Measurements from ENCODE around the gene SRSF4.
"Not testable (repeated sequence)": the region's sequence is repeated elsewhere in the genome, so short reads cannot be mapped to it uniquely, and the experiment has no call there.

The SRSF4 gene

DNA sequence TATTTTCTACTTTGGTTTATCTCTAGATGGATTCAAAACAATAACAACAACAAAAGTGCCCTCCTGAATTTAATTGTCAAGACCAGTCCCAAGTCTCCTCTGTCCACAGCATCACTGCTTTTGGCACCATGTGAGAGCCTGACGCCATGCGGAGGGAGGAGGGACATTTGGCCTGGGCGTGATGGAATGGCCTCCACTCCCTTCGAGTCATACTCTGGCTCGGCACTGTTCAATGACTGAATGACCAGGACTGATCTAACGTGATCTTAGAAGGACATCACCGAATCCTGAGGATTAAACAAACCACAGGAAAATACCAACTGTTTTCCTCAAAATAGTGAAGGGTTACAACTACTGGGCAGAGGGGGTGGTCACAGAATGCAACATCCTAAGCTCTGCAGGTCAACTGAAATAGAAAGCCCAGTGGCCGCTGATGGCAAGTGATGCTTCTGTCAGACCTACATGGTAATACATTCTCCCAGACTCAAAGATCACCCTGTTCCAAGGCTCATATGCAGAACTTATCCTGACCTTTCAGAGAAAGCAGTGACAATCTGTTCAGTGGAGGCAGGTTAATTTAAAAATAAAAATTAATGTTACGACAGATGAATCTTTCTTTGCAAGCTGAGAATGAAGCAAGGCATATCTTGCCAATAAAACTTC, 19.1 kb downstream of the SRSF4 start:
- no peak for DNase-seq

DNA sequence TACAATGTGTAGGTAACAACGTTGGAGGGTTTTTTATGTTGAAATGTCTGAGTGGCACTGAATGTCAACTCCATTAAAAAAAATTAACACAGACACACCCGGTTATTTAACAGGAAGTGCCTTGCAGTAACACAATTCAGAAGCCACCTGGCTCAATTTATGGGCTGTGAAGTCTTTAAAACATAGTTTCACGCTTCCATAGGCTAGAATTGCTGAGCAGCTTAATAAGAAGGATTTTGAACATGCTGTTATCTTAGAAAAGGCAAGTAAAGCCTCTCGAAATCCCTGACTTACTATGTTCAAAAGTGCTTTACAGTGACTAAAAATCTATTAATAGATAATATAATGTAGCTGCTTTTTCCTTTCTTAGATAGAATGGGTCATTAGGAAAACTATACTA, 19.7 kb downstream of the SRSF4 start:
- DNase-seq = no peak

DNA sequence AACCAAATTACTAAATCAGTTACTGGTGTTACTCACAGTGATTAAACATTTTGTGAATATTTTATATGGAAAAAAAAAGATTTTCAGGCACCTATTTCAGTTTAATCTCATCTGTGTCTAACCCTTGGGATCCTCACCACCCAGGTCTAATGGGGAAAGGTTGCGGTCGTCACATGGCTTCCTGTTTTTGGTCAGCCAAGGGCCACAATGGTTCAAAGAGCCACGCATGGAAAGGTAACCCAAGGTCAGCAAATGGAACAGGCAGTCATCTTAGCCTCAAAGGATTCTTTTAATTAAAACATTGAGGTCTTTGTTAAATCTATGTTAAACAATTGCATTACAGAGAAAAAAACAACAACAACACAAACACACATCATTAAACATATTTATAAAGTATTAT, 21.9 kb downstream of the SRSF4 start:
- DNase-seq = no peak

DNA sequence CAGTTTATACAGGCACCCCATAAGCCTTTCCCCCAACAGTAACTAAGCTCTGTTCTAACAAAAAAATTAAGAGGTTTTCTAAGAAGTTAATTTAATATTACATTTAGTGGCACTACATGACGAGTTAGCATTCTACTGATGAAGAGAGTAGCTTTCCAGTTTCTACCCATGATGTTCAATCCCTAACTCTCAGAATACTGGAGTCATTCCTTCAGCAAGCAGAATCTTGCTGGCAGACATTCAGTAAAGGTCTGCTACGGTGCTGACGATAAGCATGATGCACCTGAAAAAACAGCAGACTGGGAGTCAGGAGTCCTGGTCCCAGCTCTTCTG, 24.5 kb downstream of the SRSF4 start:
- DNase-seq = no peak

DNA sequence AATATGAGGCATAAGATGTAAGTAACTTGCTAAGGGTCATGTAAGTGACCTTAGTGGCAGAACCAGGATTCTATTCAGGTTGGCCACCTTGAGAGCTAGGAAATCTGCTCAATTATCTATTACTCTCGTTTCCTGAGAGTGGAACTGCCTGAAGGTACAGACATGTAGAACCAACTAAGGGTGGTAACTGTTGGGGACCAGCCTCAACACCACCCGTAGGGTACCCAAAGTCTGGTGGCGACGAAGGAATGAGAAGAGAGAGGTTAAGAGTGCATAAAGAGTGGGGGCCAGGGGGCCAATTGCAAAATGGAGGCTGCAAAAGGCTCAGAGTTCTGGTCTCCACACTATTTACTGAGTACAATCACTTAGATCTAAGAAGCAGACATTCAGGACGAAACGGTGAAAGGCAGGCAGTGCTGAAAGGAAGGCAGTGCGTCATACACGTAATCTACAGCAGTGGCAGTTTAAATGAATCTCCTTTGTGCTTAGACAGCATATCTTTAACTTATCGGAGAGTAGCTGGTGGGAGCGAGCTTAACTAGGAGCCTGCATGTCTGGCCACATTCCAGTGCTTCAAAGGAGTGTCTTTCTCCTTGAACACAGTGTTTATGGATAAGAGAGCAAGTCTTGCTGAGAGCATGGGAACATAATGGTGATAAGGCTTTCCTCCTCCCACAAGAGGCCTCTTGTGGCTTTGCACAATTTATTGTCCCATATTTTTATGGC, 25.0 kb downstream of the SRSF4 start:
- no peak for DNase-seq

DNA sequence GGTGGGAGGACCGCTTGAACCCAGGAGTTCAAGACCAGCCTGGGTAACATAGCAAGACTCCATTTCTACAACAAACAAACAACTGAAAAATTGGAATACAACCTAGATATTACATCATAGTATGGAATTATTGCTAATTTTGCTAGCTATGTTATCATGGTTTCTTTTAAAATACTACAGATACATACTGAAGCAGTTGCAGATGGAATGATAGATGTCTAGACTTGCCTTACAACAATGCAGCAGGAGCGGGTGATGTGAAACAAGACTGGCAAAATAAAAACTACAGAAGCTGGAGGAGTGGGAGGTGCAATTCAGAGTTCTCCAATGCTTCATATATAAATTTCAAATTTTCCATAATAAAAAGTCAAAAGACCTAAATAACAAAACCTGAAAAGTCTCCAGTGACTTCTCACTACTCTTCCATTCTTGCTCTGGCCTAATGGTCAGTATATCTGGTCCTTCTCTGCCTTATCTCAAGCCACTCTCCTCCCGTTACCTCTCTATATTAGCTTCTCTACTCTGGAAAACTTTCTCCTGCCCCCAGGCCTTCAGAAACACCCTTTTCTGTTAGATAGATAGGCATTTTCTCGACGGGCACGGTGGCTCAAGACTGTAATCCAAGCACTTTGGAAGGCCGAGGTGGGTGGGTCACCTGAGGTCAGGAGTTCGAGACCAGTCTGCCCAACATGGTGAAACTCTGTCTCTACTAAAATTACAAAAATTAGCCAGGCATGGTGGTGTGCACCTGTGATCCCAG, 29.5 kb downstream of the SRSF4 start:
- no peak for DNase-seq

DNA sequence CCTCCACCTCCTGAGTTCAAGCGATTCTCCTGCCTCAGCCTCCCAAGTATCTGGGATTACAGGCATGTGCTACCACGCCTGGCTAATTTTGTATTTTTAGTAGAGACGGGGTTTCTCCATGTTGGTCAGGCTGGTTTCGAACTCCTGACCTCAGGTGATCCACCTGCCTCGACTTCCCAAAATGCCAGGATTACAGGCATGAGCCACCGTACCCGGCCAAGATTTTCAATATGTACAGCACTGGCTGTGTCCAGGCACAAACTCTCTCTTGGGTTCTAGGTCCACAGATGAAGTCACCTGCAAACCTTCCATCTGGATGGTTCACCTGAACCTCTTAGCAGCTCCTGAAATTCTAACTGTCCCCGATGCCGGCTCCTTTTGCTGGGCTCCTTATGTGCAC, 31.4 kb downstream of the SRSF4 start:
- DNase-seq = not testable (repeated sequence)

DNA sequence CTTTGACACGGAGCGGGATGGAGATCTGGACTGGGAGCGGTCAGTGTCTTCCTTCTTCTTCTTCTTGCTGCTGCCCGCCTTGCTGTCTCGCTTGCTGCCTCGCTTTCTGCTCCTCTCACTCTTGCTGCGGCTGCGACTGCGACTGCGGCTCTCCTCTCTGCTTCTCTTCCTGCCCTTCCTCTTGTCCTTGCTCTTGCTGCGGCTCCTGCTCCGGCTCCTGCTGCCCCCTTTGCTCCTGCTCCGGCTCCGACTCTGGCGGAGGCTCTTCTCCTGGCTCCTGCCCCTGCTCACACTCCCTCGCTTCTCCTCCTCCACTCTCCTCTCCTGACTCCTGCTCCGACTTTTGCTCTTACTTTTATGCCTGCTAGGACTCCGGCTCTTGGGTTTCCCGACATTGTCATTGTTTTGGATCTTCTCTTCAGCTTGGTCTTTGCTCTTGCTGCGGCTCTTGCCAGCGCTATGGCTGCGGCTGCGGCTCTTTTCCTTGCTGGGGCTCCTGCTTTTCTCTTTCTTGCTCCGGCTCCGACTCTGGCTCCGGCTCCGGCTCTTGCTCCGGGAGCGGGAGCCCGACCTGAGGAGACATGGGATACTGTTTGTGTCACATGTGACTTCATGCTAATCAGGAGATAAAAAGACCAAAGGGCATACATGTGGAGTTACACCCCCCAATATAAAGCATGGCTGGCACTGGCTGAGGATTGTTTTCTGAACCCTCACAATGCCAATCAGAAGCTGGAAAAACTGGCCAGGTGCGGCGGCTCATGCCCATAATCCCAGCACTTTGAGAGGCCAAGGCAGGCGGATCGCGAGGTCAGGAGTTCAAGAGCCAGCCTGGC, 32.8 kb downstream of the SRSF4 start:
- DNase-seq = no peak

DNA sequence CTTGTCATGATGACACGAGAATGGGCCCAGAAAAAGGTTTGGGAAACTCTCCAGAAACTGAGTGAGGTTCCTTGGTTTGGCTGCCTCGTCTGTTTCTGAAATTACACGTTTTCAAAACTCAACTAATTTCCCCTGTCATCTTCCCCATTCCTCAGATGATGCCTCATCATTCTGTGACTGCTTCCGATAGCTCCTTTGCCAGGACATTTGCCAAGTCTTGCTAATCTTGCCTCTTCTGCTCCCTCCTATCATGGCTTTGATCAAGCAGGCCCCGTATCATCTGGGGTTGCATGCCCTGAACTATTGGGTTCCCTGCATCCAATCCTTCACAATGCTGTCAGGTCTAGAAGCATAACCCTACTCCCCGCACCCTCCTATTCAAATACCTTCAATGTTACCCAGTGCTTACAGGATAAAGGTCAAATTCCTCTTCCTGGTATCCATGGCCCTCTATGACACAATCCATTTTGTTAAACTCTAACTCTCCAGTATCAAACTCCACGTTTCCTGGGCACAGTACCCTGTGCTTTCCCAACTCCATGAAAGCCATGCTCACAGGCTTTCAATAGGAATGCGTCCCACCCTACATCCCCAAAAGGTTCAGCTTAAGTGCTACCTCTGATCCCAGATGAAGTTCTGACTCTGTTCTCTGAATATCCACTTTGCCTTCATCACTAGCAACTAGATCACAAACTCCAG, 35.8 kb downstream of the SRSF4 start:
- no peak for DNase-seq

DNA sequence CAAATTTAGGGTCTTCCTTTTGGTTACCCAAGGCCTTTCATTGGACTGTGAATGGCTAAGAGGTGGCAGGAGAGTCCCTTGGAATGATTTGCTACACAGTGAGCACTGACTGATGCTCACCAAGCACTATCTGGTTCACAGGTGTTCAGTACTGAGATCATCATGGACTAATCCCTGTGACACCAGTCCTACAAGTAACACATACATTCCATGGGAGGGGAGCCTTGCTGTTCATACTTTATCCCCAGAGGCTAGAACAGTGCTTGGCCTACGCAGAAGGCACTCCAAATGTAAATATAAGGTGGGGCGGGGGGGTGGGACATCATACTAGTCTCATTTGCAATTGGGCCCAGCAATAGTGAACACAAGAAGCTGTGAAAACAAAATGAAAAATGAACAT, 37.5 kb downstream of the SRSF4 start:
- no peak for DNase-seq

DNA sequence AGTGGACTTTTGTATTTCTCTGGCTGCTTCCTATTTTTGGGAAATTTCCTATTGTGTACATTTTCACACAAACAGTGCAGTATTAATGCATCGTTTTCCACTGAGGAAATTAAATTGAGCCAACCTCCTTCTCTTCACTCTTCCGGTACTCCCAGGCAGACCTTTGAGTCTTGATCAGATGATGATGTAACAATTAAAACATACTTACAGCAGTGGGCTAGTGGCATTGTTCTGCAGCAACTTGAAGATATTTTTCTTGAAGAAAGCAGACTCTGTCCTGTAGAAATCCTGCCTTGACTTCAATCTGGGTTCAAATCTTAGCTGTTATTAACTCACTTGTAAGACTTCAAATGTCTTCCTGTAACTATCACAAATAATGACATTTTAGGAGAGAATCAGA, 39.0 kb downstream of the SRSF4 start:
- no peak for DNase-seq

DNA sequence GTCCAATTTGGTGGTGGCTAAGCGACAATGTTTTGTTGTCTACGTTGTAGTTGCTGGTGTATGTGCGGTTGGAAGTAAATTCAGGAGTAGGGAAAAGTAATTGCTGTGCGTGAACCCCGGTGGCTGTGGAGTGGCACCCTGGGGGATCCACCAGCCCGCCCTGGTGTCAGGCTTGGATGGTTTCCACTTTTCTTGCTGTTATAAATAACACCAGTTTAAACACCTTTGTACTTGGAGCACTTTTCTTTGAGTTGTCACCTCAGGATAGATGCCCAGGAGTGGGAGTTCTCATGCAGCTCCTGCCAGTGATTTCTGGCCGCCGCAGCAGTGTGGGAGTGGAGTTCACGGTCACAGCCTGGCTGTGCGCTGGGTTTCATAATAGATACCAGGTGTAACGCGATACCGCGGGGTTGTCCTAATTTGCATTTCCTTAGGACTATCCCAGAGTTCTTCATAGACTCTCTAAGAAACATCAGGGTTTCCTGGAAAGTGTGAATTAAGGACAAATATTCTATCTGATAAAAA, 45.2 kb downstream of the SRSF4 start:
- no peak for DNase-seq

DNA sequence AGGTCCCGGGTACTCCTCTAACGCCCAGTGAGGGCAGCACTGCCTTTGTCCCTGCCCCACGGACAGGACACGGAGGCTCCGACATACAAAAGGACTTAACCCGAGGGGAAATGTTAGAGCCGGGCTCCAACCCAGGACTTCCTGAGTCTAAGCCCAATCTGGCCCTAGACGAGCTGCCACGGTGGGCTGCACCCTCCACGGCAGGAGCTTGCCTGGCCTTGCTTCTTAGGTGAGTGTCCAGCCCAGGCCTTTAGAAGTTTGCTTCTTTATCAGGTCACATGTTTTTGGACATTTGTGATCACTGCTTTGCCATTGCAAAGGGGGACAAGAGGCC, 47.0 kb downstream of the SRSF4 start:
- DNase-seq = no peak

DNA sequence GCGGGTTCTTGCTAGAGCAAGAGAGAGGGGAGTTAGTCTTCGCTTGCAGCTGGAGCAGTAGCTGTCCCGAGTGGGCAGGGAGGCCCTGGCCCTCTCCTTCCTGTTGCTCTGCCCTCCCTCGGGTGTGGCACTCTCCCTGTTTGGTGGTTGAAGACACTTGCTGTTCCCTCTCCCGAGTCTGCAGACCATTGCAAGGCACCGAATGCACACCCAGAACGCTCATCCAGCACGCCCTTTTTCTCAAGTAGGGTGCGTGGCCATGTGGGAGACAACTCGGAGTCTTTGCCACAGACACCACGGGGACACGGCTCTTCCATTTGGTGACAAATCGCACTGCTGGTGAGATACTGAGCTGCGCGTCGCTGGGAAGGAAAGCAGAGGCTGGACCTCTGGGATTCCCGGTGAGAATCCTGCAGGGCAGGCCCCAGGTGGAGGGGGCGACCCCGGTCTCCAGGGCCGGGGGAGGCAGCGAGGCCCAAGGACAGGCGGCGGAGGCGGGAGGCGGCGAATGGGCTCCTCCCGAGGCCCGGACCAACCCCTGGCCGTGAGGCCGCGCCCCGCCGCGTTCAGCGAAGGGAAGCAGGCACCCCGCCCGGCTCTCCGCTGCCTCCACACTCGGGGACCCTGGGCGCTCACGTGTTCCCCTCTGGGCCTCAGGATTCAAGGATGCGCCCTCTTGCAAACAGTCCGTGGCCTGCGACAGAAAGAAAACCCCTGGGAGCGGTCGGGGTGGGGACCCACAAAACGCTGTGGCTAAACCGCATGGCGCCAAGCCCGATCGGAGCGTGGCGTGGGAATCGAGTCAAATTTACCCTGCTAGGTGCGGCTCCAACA, 47.6 kb downstream of the SRSF4 start:
- no peak for DNase-seq

DNA sequence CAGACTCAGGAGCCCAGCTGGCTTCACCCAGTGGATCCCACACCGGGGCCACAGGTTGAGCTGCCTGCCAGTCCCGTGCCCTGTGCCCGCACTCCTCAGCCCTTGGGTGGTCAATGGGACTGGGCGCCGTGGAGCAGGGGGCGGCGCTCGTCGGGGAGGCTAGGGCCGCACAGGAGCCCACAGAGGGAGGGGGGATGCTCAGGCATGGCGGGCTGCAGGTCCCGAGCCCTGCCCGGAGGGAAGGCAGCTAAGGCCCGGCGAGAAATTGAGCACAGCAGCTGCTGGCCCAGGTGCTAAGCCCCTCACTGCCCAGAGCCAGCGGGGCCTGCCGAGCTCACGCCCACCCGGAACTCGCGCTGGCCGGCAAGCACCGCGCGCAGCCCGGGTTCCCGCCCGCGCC, 50.6 kb downstream of the SRSF4 start:
- not testable (repeated sequence) for DNase-seq

DNA sequence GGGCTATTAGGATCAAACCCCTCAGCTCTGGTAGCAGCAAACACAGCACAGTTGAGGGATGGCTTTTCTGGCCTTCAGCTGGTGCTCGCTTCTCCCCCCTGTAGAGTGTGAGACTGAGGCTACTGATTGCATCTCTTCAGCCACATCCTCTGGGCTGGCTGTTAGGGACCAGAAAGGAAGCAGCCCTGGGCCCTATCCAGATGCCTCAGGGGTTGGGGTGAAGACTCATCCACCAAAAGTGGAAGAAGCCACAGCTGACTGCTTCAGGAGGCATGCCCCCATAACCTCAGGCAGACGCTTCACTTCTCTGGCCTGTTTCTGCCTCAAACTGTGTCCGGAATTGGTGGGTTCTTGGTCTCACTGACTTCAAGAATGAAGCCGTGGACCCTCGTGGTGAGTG, 51.8 kb downstream of the SRSF4 start:
- no peak for DNase-seq

DNA sequence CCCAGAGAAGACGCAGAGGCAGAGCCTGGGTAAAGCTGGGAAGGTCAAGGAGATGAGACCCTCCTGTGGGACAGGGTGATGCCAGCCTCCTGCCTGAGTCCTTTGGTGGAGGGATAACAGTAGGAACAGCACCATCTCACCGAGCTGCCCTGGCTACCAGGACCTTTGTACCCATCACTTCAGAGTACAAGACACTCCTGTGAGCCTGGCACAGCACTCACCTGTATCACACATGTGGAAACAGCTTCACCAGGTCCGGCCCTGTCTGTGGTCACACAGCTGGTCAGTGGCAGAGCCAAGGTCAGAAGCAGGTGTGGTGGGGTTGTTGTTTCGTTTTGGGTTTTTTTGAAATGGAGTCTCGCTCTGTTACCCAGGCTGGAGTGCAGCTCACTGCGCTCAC, 53.0 kb downstream of the SRSF4 start:
- no peak for DNase-seq

DNA sequence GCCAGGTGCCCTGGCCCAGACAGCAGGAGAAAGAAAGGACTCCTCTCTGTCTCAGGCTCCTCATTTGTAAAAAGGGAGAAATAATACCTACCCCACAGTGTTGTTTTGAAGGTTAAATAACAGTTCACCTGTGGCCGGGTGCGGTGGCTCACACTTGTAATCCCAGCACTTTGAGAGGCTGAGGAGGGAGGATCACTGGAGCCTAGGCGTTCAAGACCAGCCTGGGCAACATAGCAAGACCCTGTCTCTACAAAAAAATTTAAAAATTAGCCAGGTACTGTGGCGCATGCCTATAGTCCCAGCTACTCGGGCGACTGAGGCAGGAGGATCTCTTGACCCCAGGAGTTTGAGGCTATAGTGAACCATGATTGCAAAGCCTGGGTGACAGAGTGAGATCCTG, 55.5 kb downstream of the SRSF4 start:
- no peak for DNase-seq

DNA sequence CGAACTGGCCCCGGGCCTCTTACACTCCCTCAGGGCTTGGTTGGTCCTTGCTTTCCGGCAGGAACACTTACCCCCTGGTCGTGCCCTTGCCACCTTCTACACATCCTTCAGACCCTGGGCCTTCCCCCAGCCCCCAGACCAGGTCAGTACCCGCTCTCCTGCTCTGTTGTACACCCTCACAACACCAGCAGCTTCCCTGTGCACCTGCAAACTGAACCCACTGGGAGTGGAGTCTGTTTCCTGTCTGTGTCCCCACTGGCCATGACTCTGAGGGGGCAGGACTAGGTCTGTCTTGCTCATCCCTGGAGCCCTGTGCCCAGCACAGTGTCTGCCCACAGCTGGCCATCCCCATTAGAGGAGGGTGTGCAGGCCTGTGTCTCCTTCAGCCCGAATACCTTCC, 55.9 kb downstream of the SRSF4 start:
- DNase-seq = no peak

DNA sequence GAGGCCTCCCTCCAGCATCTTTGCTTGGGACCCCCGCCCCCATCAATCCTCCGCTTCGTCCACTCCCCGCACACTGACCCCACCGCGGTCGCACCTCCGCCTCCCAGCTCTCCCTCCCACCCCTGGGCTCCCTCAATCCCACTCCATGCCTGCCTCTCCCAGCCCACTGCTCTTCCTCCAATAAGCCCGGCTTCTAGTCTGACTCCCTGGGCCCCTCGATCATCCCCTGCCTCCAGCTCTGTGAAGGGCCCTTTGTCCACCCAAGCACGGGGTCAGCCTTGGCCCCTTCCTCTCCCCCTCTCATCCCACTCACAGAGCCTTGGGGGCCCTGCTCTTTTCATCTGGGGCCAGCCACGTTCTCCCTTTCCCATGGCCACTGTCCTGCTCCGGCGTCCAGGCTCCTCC, 56.5 kb downstream of the SRSF4 start:
- DNase-seq = no peak

DNA sequence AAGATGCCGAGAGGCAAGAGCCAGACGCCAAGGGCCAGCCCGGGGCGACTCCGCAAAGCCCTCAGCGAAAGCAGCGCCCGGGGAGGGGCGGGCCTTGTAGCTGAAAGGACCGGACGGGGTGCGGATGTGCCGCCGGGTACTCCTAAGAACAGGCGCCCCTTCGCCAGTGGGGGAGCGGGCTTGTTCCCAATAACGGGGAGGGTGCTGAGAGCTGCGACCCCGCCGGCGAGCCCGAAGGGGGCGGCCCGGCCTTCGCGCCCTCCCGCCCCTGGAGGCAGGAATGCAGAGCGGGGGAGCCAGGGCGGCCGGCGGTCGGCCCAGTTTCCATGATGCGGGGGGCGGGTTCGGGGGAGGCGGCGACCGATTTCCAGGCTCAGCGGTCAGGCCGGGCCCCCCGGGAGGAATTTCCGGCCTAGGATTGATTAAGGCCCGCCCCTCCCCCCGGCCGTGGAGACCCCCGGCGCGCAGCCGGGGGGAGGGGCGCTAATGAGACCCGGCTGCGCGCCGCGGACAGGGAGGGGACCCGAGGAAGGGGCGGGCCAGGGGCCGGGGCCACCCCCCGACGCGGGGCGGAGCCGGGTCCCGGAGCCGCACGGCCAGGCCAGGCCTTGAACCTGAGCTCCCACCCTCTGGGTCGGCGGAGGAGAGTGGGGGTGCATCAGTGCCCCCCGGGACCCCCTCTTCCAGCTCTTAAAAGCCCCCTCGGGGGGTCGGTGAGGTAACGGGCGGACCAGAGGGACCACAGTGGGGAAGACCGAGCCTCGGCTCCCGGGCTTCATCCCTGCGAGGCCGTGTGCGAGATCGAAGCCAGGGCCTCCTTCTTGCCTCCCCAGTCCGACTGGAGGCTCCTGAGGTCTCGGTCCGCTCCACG, 57.1 kb downstream of the SRSF4 start:
- peak; percentile 68 for DNase-seq
